GM19193 (cell line): ENCODE results near the gene CRX.
"Not testable (repeated sequence)": the region's sequence is repeated elsewhere in the genome, so short reads cannot be mapped to it uniquely, and the experiment has no call there.

Experiments used
- POLR2A ChIP-seq: IDR thresholded peaks from 4 replicates; pipeline ENCODE4 v1.6.1; 2011; ENCODE audit not compliant: insufficient read depth, insufficient read length; ENCODE audit errors: extremely low read depth

Gene CRX

DNA sequence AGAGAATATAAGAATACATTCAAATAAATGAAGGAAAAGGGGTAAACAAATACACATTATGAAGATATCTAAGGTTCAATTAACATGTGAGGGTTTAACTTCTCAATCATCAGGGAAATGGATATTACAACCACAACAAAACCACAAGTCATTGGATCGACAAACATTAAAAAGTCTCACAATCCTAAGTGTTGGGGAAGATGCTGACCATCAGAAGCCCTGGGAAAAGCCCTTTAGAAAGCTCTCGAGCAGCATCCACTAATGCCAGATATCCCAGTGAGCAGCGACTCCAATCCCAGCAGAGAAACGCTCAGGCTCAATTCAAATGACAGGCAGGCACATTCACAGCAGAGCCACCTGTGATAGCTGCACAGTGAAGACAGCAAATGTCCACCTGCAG lies 20.5 kb upstream of the CRX start:
- no peak for TF ChIP-seq POLR2A

DNA sequence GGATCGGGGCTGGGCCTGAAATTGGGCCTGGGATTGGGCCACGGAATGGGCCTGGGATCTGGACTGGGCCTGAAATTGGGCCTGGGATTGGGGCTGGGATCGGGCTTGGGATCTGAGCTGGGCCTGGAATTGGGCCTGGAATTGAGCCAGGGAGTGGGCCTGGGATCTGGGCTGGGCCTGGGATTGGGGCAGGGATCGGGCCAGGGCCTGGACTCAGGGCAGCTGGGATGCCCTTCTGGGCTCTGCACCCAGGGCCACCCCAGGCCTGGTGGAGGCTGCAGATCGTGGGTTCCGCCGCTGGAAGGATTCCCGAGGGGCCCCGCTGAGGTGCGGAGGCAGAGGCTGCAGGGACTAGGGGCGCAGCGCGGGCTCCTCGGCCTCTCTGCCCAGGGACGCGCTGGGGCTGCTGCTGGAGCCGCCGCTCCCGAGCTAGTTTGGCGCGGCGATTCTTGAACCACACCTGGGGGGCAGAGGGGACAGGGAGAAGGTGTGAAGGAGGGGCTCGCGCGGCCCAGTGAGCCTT lies 19.2 kb upstream of the CRX start:
- TF ChIP-seq POLR2A, result no peak

DNA sequence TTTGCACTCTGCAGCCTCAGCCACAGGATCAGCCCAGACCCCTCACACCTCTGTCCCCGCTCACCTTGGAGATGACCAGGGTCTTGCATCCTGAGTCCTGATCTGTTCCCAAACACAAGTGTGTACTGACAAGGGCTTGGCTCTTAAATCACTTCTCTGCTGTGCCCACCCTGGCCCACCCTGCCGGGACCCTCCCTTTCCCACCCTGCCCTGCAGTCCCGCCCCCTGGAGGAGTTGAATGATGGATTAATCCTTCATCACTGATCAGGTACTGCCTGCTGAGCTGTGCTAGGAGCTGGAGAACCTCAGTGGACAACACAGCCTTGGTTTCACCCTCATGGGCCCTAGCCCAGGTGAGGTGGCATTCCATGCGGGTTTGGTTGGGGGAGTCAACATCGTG lies 17.3 kb upstream of the CRX start, which contains the start of gene TPRX1:
Gene TPRX1, minus strand, starts transcription at position 101 of the 400 bp plus-strand sequence. Its CDS starts 12 bp downstream, at position 89.
- TF ChIP-seq POLR2A, result not testable (repeated sequence)

GRCh38 chr19:47805313-47805712 lies 16.4 kb upstream of the CRX start:
- no peak for TF ChIP-seq POLR2A

- no peak for TF ChIP-seq POLR2A
These were observed 15.3 kb upstream of the CRX start for GRCh38 chr19:47806435-47806834.

GRCh38 chr19:47813304-47813994 lies 8.3 kb upstream of the CRX start:
- TF ChIP-seq POLR2A, result no peak

- TF ChIP-seq POLR2A, result no peak
These were observed 7.8 kb upstream of the CRX start for GRCh38 chr19:47813995-47814328.

- no peak for TF ChIP-seq POLR2A
These were observed 1.9 kb upstream of the CRX start for GRCh38 chr19:47819858-47820257.

GRCh38 chr19:47820410-47820809 lies 1.3 kb upstream of the CRX start:
- no peak for TF ChIP-seq POLR2A

- no peak for TF ChIP-seq POLR2A
These were observed 2.7 kb downstream of the CRX start for GRCh38 chr19:47824396-47824795.

DNA sequence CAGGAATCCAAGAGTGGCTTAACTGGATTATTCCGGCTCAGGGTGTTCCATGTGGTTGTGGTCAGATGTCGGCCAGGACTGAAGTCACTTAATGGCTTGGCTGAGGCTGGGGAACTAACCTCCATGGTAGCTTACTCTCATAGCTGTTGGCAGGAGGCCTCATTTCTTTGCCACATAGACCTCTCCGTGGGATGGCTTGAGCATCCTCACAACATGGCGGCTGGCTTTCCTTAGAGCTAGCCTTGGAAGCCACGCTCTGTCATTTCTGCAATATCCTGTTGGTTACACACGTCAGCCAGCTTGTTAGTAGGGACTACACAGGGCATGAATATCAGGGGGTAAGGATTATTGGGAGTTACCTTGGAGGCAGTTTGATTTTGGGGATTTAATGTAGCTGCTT lies 5.1 kb downstream of the CRX start:
- no peak for TF ChIP-seq POLR2A

DNA sequence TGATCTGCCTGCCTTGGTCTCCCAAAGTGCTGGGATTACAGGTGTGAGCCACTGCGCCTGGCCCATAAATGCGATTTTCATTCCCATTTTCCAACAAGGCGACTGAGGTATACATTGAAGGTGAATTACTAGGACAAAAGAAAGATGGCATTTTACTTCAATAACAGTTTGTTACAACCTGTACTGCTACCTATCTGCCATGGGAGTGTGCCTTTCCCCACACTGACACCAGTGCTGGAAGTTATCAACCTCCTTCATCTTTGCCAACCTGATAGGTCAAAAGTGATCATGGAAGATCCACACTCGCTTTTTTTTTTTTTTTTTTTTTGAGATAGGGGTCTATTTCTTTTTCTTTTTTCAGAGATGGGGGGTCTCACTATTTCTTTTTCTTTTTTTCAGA lies 11.0 kb downstream of the CRX start:
- no peak for TF ChIP-seq POLR2A

DNA sequence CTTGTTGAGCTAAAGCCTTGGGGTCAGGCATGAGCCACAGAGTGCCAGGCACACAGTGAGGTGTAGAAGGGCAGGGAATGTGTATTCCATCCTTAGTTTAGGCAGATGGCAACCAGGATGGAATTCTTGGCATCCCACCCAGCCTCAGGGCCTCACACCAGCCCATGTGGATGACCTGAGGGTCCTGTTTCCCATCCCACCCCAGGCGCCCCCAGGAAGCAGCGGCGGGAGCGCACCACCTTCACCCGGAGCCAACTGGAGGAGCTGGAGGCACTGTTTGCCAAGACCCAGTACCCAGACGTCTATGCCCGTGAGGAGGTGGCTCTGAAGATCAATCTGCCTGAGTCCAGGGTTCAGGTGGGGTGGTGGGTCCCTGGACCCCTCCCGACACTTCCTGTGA lies 14.3 kb downstream of the CRX start:
- no peak for TF ChIP-seq POLR2A

- TF ChIP-seq POLR2A, result no peak
These were observed 17.7 kb downstream of the CRX start for GRCh38 chr19:47839411-47839810.

GRCh38 chr19:47839913-47840312 lies 18.2 kb downstream of the CRX start:
- TF ChIP-seq POLR2A, result no peak

DNA sequence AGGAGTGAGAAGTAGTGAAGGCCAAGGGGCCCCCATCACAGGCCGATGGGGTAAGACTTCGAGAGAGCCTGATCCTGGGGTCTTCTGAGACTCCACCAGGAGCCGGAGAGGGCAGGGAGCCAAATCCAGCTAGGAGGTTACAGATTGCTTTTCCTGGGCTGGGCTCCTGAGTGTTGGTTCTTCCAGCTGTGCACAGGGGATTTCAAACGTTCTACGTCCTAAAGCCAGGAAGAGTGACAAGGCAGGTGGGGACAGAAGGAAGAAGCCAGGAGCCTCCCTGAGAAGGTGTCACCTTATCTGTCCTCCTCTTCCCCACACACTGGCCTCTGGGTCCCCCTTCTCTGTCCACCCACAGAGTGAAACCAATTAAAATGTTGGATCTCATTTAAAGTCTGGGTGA lies 21.2 kb downstream of the CRX start:
- TF ChIP-seq POLR2A, result no peak

DNA sequence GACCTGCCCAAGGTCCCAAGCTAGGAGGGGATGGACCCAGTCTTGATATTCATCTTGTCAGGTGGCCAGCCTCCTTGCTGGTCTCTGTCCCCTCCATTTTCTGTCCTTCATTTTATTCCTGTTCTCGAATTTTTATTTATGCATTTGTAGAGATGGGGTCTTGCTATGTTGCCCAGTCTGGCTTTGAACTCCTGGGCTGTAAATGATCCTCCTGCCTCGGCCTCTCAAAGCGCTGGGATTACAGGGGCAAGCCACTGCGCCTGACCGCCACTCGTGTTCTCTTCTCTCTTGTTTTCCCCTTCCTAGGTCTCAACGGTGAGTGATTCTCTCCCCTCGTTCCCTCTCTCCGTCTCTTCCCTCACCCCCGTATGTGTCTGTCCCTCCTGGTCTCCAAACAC lies 26.7 kb downstream of the CRX start:
- no peak for TF ChIP-seq POLR2A

DNA sequence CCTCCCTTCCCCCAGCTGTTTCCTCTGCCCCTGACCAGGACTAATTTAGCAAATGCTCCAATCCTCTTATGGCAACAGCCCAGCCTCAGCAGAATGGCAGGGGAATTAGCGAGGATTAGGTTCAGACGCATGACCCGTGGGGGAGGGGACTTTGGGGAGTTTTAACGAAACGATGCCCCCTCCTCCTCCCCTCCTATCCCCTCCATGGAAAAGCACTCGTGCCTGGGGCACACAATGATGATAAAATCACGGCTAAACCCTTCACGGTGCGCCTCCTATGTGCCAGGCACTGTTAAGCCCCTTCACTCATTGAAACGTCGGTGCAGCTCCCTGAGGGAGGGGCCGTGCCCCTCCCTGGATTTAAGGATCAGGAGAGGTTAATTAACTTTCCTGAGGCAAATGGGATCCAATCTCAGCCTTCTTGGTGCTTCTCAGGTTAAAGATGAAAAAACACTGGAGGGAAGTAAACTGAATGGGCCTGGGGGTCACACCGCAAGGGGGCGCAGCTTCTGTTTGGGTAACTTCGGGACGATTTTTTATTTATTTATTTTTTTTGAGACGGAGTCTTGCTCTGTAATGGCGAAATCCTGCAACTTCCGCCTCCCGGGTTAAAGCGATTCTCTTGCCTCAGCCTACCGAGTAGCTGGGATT lies 27.2 kb downstream of the CRX start:
- no peak for TF ChIP-seq POLR2A

DNA sequence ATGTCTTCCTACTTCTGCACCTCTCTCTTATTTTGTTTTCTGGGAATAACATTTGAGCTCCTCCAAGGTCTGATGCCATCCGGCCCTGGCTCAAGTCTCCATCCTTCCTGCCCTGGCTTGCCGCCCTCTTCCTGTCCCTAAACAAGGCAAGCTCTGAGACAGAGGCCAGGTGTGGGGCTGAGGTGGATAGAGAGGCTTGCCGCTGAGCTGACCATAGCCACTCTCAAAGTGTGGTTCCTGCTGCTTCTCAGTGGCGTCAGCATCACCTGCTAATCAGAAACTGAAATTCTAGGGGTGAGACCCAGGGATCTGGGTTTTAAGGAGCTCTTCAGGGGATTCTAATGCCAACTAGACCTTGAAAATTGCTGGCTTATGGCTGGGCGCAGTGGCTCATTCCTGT lies 31.3 kb downstream of the CRX start:
- no peak for TF ChIP-seq POLR2A
